ENCODE measurements around the gene TOR1AIP1. TPM values are rescaled to one million over a fixed set of nuclear protein-coding genes. Genes with fewer than 3 reads are reported as not detected.

TOR1AIP1 gene
- total RNA-seq, 1 experiment from 2014 or later: 17.3 TPM

- H3K4me1 Mint-ChIP-seq: peaks cover under 1% of the 10 kb centered on the region; the same call in 1 of the 2 replicates
- no peak overlapping the region for H3K27ac Mint-ChIP-seq
- ATAC-seq (no peak), DNase-seq (ENCODE audit: low spot score) (no peak)
- CTCF ChIA-PET: no interaction called here
- H3K27me3 Mint-ChIP-seq (ENCODE audit: low read depth): no peaks in the 10 kb centered on the region
- POLR2A ChIA-PET: no interaction called here
- no peak overlapping the region for H3K4me3 Mint-ChIP-seq
- TF ChIP-seq FOXP1 (CRISPR knock-in tag; IDR thresholded peaks at IDR 0.05; ENCODE audit: borderline replicate concordance): no peak
- TF ChIP-seq ETV6 (CRISPR knock-in tag; IDR thresholded peaks at IDR 0.05): no peak
- TF ChIP-seq ZNF232 (CRISPR knock-in tag; IDR thresholded peaks at IDR 0.05): no peak
- TF ChIP-seq STAT6 (CRISPR knock-in tag; conservative IDR thresholded peaks at IDR 0.05; ENCODE audit: low read depth): no peak
- TF ChIP-seq TP53 (CRISPR knock-in tag; IDR thresholded peaks at IDR 0.05): no peak
- no peak for TF ChIP-seq E2F5 (CRISPR knock-in tag; IDR thresholded peaks at IDR 0.05)
- no peak for TF ChIP-seq PREB (CRISPR knock-in tag; IDR thresholded peaks at IDR 0.05; ENCODE audit: borderline replicate concordance)
- no peak for TF ChIP-seq MAX (CRISPR knock-in tag; IDR thresholded peaks at IDR 0.05)
- no peak for TF ChIP-seq JUN (CRISPR knock-in tag; IDR thresholded peaks at IDR 0.05)
- no peak for TF ChIP-seq ZNF425 (CRISPR knock-in tag; conservative IDR thresholded peaks at IDR 0.05)
- no peak for TF ChIP-seq HMGA2 (CRISPR knock-in tag; IDR thresholded peaks at IDR 0.05)
- H3K9me3 Mint-ChIP-seq: no peaks in the 10 kb centered on the region
- peaks cover 6% of the 10 kb centered on the region for H3K36me3 Mint-ChIP-seq
Measured at GRCh38 chr1:179889589-179889988, 7.5 kb downstream of the TOR1AIP1 start.

GRCh38 chr1:179910934-179911333 is 28.8 kb downstream of the TOR1AIP1 start:
- CTCF ChIA-PET: no interaction called here
- no peak for TF ChIP-seq E2F1 (CRISPR knock-in tag; IDR thresholded peaks at IDR 0.05)
- TF ChIP-seq ZNF423 (CRISPR knock-in tag; IDR thresholded peaks at IDR 0.05): no peak
- no peak for TF ChIP-seq CREM (CRISPR knock-in tag; IDR thresholded peaks at IDR 0.05)
- TF ChIP-seq KAT7 (CRISPR knock-in tag; IDR thresholded peaks at IDR 0.05; ENCODE audit: borderline replicate concordance): no peak
- TF ChIP-seq OVOL2 (CRISPR knock-in tag; IDR thresholded peaks at IDR 0.05; ENCODE audit: borderline replicate concordance): no peak
- no peak for TF ChIP-seq ATF6 (CRISPR knock-in tag; IDR thresholded peaks at IDR 0.05)
- no peak for TF ChIP-seq ELF4 (CRISPR knock-in tag; IDR thresholded peaks at IDR 0.05; ENCODE audit: low read depth)
- TF ChIP-seq ZNF532 (CRISPR knock-in tag; IDR thresholded peaks at IDR 0.05; ENCODE audit: borderline replicate concordance): no peak

More at GRCh38 chr1:179910934-179911333, 28.8 kb downstream of the TOR1AIP1 start:
- ATAC-seq (no peak), DNase-seq (ENCODE audit: low spot score) (no peak)
- Mint-ChIP-seq H3K27me3 (ENCODE audit: low read depth) (no peaks in the 10 kb centered on the region), H3K4me1 (no peaks in the 10 kb centered on the region), H3K9me3 (peaks cover 9% of the 10 kb centered on the region; the same call in 1 of the 2 replicates), H3K4me3 (no peak overlapping the region), H3K36me3 (peaks cover 24% of the 10 kb centered on the region), H3K27ac (no peak overlapping the region)
- POLR2A ChIA-PET: no interaction called here

Data from WTC11 (cell line).